GM19372 (cell line): ENCODE measurements around the gene LINGO1.

Source experiments
- ATAC-seq: cut with Tn5 transposase; IDR thresholded peaks from one replicate; pipeline ENCODE4 v1.9.1; 2021; ENCODE audit warnings: mild to moderate bottlenecking, low read depth, moderate library complexity; ENCODE audit not compliant: unreplicated experiment

The LINGO1 gene

GRCh38 chr15:77633134-77633912 lies 611 bp upstream of the LINGO1 start:
- no peak for ATAC-seq

GRCh38 chr15:77631745-77632533 lies 773 bp downstream of the LINGO1 start:
- ATAC-seq = no peak

GRCh38 chr15:77630956-77631744 lies 1.6 kb downstream of the LINGO1 start:
- no peak for ATAC-seq

GRCh38 chr15:77630056-77630455 lies 2.7 kb downstream of the LINGO1 start:
- ATAC-seq = no peak

GRCh38 chr15:77629070-77630030 lies 3.4 kb downstream of the LINGO1 start:
- ATAC-seq = no peak

- no peak for ATAC-seq
These were observed 4.7 kb downstream of the LINGO1 start for GRCh38 chr15:77628010-77628409.

GRCh38 chr15:77627581-77627980 lies 5.1 kb downstream of the LINGO1 start:
- no peak for ATAC-seq

- no peak for ATAC-seq
These were observed 5.6 kb downstream of the LINGO1 start for GRCh38 chr15:77627067-77627466.

GRCh38 chr15:77626002-77626401 lies 6.7 kb downstream of the LINGO1 start:
- no peak for ATAC-seq

- ATAC-seq = no peak
These were observed 7.3 kb downstream of the LINGO1 start for GRCh38 chr15:77625376-77625775.

- ATAC-seq = no peak
These were observed 7.8 kb downstream of the LINGO1 start for GRCh38 chr15:77624868-77625267.

- no peak for ATAC-seq
These were observed 8.8 kb downstream of the LINGO1 start for GRCh38 chr15:77623755-77624524.

GRCh38 chr15:77622934-77623754 lies 9.6 kb downstream of the LINGO1 start:
- no peak for ATAC-seq

GRCh38 chr15:77622209-77622933 lies 10.3 kb downstream of the LINGO1 start:
- ATAC-seq = no peak

GRCh38 chr15:77621847-77622208 lies 10.9 kb downstream of the LINGO1 start:
- ATAC-seq = no peak

GRCh38 chr15:77620960-77621647 lies 11.6 kb downstream of the LINGO1 start:
- no peak for ATAC-seq

- ATAC-seq = no peak
These were observed 12.4 kb downstream of the LINGO1 start for GRCh38 chr15:77620297-77620696.
